Neuronal stem cell (in vitro differentiated cells): Measurements from ENCODE around the gene PLA2G2D.

ENCODE experiments used
- DNase-seq: peaks from one replicate; pipeline ENCODE4 v3.0.0-alpha.2; 2013; ENCODE audit warnings: low spot score
- H2AFZ ChIP-seq: one replicate; pipeline ENCODE4 v1.6.1; 2013; ENCODE audit warnings: mild to moderate bottlenecking, low read length, inconsistent platforms
- H2AK5ac ChIP-seq: 2 replicates; pipeline ENCODE4 v1.6.1; 2013; ENCODE audit warnings: low read depth, mild to moderate bottlenecking, inconsistent platforms, low read length, moderate library complexity, mixed read lengths
- H2BK120ac ChIP-seq: 2 replicates; pipeline ENCODE4 v1.6.1; 2013; ENCODE audit warnings: low read depth, mild to moderate bottlenecking, inconsistent platforms, low read length, moderate library complexity, mixed read lengths
- H2BK12ac ChIP-seq: one replicate; pipeline ENCODE4 v1.6.1; 2013; ENCODE audit warnings: low read length, inconsistent platforms
- H2BK15ac ChIP-seq: 2 replicates; pipeline ENCODE4 v1.6.1; 2013; ENCODE audit warnings: mild to moderate bottlenecking, low read length, inconsistent platforms, mixed read lengths
- H2BK5ac ChIP-seq: one replicate; pipeline ENCODE4 v1.6.1; 2013; ENCODE audit warnings: inconsistent platforms, mild to moderate bottlenecking, low read length, moderate library complexity
- H3K14ac ChIP-seq: one replicate; pipeline ENCODE4 v1.6.1; 2013; ENCODE audit warnings: low read length, inconsistent platforms
- H3K18ac ChIP-seq: 2 replicates; pipeline ENCODE4 v1.6.1; 2013; ENCODE audit warnings: low read length, inconsistent platforms
- H3K23ac ChIP-seq: 2 replicates; pipeline ENCODE4 v1.6.1; 2013; ENCODE audit warnings: low read depth, mild to moderate bottlenecking, mixed read lengths, low read length, inconsistent platforms; ENCODE audit not compliant: poor library complexity
- H3K27ac ChIP-seq: replicated peaks from 3 replicates; pipeline ENCODE4 v1.5.1; 2013; ENCODE audit warnings: low read length, inconsistent platforms
- H3K27me3 ChIP-seq, 3 experiments: 2 replicates each; pipeline ENCODE4 v1.6.1; 2013; ENCODE audit warnings: low read length in 3 of 3, mild to moderate bottlenecking in 2 of 3, inconsistent platforms in 1 of 3, low read depth in 1 of 3, mixed read lengths in 1 of 3, moderate library complexity in 1 of 3; ENCODE audit not compliant: control insufficient read depth in 3 of 3, insufficient read depth in 3 of 3
- H3K36me3 ChIP-seq, 2 donors: replicated peaks in 1 of 2; 2 replicates each; pipeline ENCODE4 v1.6.1; 2013; ENCODE audit warnings: low read length in 2 of 2; ENCODE audit not compliant: control insufficient read depth in 2 of 2, insufficient read depth in 2 of 2
- H3K4ac ChIP-seq: 2 replicates; pipeline ENCODE4 v1.6.1; 2013; ENCODE audit warnings: inconsistent platforms, mild to moderate bottlenecking, low read length, moderate library complexity
- H3K4me1 ChIP-seq, 2 donors: 1 replicate in 1 of 2; 2 replicates in 1 of 2; pipeline ENCODE4 v1.6.1; 2013; ENCODE audit warnings: low read length in 2 of 2, low read depth in 1 of 2; ENCODE audit not compliant: control insufficient read depth in 2 of 2, insufficient read depth in 1 of 2
- H3K4me2 ChIP-seq: one replicate; pipeline ENCODE4 v1.6.1; 2013; ENCODE audit warnings: mild to moderate bottlenecking, low read length, inconsistent platforms; ENCODE audit not compliant: insufficient read depth, poor library complexity, severe bottlenecking
- H3K4me3 ChIP-seq, 2 donors: 2 replicates each; pipeline ENCODE4 v1.5.1; 2013; ENCODE audit warnings: low read length in 2 of 2, mild to moderate bottlenecking in 2 of 2, inconsistent platforms in 1 of 2, moderate library complexity in 1 of 2
- H3K79me1 ChIP-seq: one replicate; pipeline ENCODE4 v1.6.1; 2013; ENCODE audit warnings: low read depth, mild to moderate bottlenecking, inconsistent platforms, low read length, moderate library complexity
- H3K9ac ChIP-seq: one replicate; pipeline ENCODE4 v1.6.1; 2013; ENCODE audit warnings: mild to moderate bottlenecking, low read depth, low read length, inconsistent platforms; ENCODE audit not compliant: poor library complexity
- H3K9me3 ChIP-seq, 2 donors: replicated peaks in 1 of 2; 2 replicates each; pipeline versions ENCODE3 to v1.6.1; 2013; ENCODE audit warnings: low read length in 2 of 2, mild to moderate bottlenecking in 2 of 2, inconsistent platforms in 1 of 2, low read depth in 1 of 2, mixed read lengths in 1 of 2, moderate library complexity in 1 of 2; ENCODE audit not compliant: control insufficient read depth in 2 of 2, insufficient read depth in 1 of 2
- H4K8ac ChIP-seq: one replicate; pipeline ENCODE4 v1.6.1; 2013; ENCODE audit warnings: low read depth, mild to moderate bottlenecking, inconsistent platforms, low read length, moderate library complexity
- H4K91ac ChIP-seq: one replicate; pipeline ENCODE4 v1.6.1; 2013; ENCODE audit warnings: low read length, low read depth, mild to moderate bottlenecking, inconsistent platforms; ENCODE audit not compliant: poor library complexity
- WGBS, 2 donors: extraction: QIAGEN DNeasy Blood & Tissue Kit; methylation state at CpG; one replicate each; pipeline ENCODE4 v1.1.7; 2013; ENCODE audit warnings: missing lambda C conversion rate in 2 of 2, mixed read lengths in 1 of 2; ENCODE audit not compliant: insufficient read length in 2 of 2, insufficient replicate concordance in 1 of 2; ENCODE audit errors: extremely low coverage in 2 of 2; 5-methylcytosine and 5-hydroxymethylcytosine counted together

The PLA2G2D gene

GRCh38 chr1:20150969-20151368, 31.6 kb upstream of the PLA2G2D start:
- H2AK5ac ChIP-seq = no peak overlapping the region
- no CpG with 5 or more reads among the region's 6 CpGs for WGBS, 2 donors

GRCh38 chr1:20150326-20150705, 31.0 kb upstream of the PLA2G2D start:
- Histone ChIP-seq H3K4me1 (peaks cover 0 to 1% of the 10 kb centered on the region in 2 donors), H3K14ac (no peak overlapping the region), H4K8ac (no peak overlapping the region), H3K27me3 (peaks cover 0 to 3% (median 0%) of the 10 kb centered on the region in 3 experiments), H2AK5ac (peak overlapping the region; percentile 8), H3K9ac (peak overlapping the region; percentile 15), H2AFZ (no peak overlapping the region), H3K27ac (no peak overlapping the region), H3K4me3 (no peak overlapping the region), H3K36me3 (no peaks in the 10 kb centered on the region), H3K4ac (no peak overlapping the region), H2BK5ac (no peak overlapping the region), H3K9me3 (no peaks in the 10 kb centered on the region), H4K91ac (no peak overlapping the region), H3K4me2 (no peak overlapping the region), H3K18ac (peak overlapping the region; percentile 32), H3K23ac (no peak overlapping the region), H3K79me1 (no peaks in the 10 kb centered on the region), H2BK15ac (peak overlapping the region; percentile 82), H2BK12ac (no peak overlapping the region), H2BK120ac (no peak overlapping the region)
- DNase-seq = no peak
- no CpG with 5 or more reads among the region's 8 CpGs for WGBS, 2 donors

More at GRCh38 chr1:20150969-20151368, 31.6 kb upstream of the PLA2G2D start:
- no peak overlapping the region for H2BK15ac ChIP-seq
- peaks cover 0 to 3% (median 0%) of the 10 kb centered on the region in 3 experiments for H3K27me3 ChIP-seq
- H2BK12ac ChIP-seq = no peak overlapping the region
- H2BK5ac ChIP-seq = no peak overlapping the region
- no peaks in the 10 kb centered on the region for H3K9me3 ChIP-seq
- no peak overlapping the region for H3K14ac ChIP-seq
- H3K27ac ChIP-seq = no peak overlapping the region
- H4K8ac ChIP-seq = no peak overlapping the region
- no peak overlapping the region for H3K4ac ChIP-seq
- no peak overlapping the region for H3K4me3 ChIP-seq
- H3K36me3 ChIP-seq = no peaks in the 10 kb centered on the region
- H3K79me1 ChIP-seq = no peaks in the 10 kb centered on the region
- no peak overlapping the region for H4K91ac ChIP-seq
- H3K18ac ChIP-seq = no peak overlapping the region
- H2AFZ ChIP-seq = no peak overlapping the region
- H3K23ac ChIP-seq = no peak overlapping the region
- H3K9ac ChIP-seq = no peak overlapping the region
- DNase-seq = no peak
- peaks cover 0 to 1% of the 10 kb centered on the region in 2 donors for H3K4me1 ChIP-seq
- H3K4me2 ChIP-seq = no peak overlapping the region
- no peak overlapping the region for H2BK120ac ChIP-seq

- no peak for DNase-seq
- Histone ChIP-seq H3K4ac (no peak overlapping the region), H3K9ac (peak overlapping the region; percentile 15), H2AK5ac (peak overlapping the region; percentile 8), H3K18ac (peak overlapping the region; percentile 32), H3K9me3 (no peaks in the 10 kb centered on the region), H3K79me1 (no peaks in the 10 kb centered on the region), H3K4me3 (no peak overlapping the region), H2AFZ (no peak overlapping the region), H3K36me3 (no peaks in the 10 kb centered on the region), H3K14ac (no peak overlapping the region), H3K27me3 (peaks cover 0 to 3% (median 0%) of the 10 kb centered on the region in 3 experiments), H4K8ac (no peak overlapping the region), H2BK120ac (no peak overlapping the region), H3K27ac (no peak overlapping the region), H2BK12ac (no peak overlapping the region), H4K91ac (no peak overlapping the region), H2BK15ac (peak overlapping the region; percentile 82), H3K4me1 (peaks cover 0 to 1% of the 10 kb centered on the region in 2 donors), H3K4me2 (no peak overlapping the region), H3K23ac (peak overlapping the region; percentile 6), H2BK5ac (no peak overlapping the region)
- no CpG with 5 or more reads among the region's 27 CpGs for WGBS, 2 donors
Measured at GRCh38 chr1:20149601-20150325, 30.4 kb upstream of the PLA2G2D start.

DNA sequence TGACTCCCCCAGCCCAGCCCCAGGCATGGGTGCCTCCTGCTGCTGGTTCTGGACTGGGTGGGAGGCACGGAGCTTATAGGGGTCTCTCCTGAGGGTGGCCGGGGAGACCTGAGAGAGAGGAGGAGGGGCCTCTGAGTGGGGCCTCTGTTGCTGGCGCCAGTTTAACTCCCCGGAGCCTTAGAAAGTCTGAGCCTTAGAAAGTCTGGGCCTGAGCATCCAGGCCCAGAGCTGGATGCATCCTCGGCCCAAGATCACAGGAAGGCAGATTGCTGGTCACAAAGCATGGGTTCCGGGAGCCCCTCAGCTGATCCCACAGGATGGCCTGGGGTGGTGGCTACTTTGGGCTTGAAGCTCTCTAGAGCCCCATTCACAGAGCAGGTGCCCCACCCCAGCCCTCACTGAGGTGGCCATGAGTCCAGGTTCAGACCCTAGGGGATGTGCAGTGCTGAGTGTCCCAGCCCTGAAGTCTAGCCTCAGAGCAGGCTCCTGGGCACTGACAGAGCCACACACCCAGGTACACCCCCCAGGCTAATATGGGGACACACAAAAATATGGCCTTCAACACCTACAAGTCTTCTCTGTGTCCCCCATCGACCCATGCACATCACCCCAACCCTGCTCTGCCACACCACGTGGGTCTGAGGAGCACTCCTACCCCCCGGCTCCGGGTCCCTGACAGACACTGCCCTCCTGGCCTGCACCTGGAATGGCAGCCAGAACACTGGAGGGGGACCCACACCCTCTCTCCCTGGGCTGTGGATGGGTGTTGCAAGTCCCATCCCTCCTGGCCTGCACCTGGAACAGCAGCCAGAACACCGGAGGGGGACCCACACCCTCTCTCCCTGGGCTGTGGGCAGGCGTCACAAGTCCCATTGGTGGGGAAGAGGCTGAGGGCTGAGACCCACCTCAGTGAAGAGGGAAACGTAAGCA, 29.5 kb upstream of the PLA2G2D start:
- Histone ChIP-seq H3K27ac (no peak overlapping the region), H3K18ac (no peak overlapping the region), H2BK15ac (no peak overlapping the region), H3K23ac (no peak overlapping the region), H3K79me1 (no peaks in the 10 kb centered on the region), H4K8ac (no peak overlapping the region), H3K4me3 (no peak overlapping the region), H3K9ac (no peak overlapping the region), H4K91ac (no peak overlapping the region), H3K4me2 (no peak overlapping the region), H2BK120ac (no peak overlapping the region), H3K36me3 (no peaks in the 10 kb centered on the region), H3K9me3 (no peaks in the 10 kb centered on the region), H2AFZ (no peak overlapping the region), H3K14ac (no peak overlapping the region), H2AK5ac (peak overlapping the region; percentile 34), H2BK12ac (no peak overlapping the region), H3K27me3 (peaks cover 0 to 3% (median 0%) of the 10 kb centered on the region in 3 experiments), H3K4me1 (peaks cover 0 to 1% of the 10 kb centered on the region in 2 donors), H2BK5ac (no peak overlapping the region), H3K4ac (no peak overlapping the region)
- no peak for DNase-seq
- WGBS, 2 donors = no CpG with 5 or more reads among the region's 13 CpGs
